ENCODE results near the gene C2.

DNA sequence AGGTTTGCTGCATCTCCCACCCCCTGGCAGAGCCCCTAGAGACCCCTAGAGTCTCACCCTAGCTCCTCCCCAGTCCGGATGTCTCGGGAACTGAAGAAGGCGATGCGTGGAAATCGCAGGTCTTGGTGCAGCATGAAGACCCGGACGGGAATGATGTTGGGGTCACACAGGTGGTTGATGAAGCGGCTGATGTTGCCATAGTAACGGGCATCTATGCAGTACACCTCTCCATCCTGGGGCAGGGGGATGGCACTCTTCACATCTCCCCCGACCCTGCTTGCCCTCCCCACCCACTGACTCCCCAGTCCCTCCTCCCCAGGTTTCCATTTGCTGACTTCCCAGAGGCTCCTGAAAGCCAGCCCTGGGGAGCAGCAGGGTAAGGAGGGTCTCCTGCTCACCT is 46.9 kb upstream of the C2 start:
- TF ChIP-seq, protein P1, sequence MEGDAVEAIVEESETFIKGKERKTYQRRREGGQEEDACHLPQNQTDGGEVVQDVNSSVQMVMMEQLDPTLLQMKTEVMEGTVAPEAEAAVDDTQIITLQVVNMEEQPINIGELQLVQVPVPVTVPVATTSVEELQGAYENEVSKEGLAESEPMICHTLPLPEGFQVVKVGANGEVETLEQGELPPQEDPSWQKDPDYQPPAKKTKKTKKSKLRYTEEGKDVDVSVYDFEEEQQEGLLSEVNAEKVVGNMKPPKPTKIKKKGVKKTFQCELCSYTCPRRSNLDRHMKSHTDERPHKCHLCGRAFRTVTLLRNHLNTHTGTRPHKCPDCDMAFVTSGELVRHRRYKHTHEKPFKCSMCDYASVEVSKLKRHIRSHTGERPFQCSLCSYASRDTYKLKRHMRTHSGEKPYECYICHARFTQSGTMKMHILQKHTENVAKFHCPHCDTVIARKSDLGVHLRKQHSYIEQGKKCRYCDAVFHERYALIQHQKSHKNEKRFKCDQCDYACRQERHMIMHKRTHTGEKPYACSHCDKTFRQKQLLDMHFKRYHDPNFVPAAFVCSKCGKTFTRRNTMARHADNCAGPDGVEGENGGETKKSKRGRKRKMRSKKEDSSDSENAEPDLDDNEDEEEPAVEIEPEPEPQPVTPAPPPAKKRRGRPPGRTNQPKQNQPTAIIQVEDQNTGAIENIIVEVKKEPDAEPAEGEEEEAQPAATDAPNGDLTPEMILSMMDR (IDR thresholded peaks at IDR 0.05): no peak
- TF ChIP-seq POLR2A (IDR thresholded peaks at IDR 0.05): no peak
